GM12801 (cell line): ENCODE measurements around the gene RIBC2.

Source experiments
- CTCF ChIP-seq: IDR thresholded peaks from one replicate; pipeline ENCODE4 v1.5.1; 2011; ENCODE audit warnings: control low read depth; ENCODE audit not compliant: insufficient read length; ENCODE audit errors: extremely low read depth

The RIBC2 gene

DNA sequence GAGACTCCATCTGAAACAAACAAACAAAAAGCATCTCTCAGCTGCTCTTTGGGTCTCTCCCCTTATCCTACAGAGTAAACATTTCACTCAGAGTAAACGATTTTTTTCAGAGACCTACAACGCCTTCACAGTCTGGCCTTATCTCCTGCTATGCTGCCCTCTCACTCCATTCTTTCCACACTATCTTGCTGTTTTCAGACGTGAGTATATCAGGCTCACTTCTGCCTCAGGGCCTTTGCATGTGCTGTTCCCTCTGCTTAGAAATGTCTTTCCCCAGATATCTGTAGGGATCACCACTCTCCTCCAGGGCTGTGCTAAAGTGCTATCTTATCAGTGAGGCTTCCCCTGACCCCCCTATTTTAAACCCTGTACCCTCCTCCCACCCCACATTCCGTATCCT, 6.5 kb downstream of the RIBC2 start:
- no peak for TF ChIP-seq CTCF

DNA sequence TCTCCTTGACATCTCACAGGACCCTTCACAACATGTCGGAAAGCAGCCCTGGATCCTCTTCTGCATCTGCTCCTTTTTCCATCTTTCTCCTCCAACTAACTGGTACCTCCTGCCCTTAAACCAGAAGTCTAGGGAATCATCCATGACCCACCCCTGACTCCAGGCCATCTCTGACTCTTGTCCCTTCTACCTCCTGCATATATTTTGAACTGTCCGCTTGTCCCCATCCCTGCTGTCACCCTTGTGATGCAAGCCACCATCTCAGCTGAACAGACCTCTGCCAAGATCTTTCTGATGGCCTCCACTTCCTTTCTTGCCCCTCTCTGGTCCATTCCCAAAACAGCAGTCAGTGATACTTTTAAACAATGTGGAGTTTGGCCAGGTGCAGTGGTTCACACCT, 7.0 kb downstream of the RIBC2 start:
- TF ChIP-seq CTCF = no peak

- TF ChIP-seq CTCF = no peak
Measured at GRCh38 chr22:45421349-45422055, 8.0 kb downstream of the RIBC2 start.

- no peak for TF ChIP-seq CTCF
Measured at GRCh38 chr22:45422237-45422983, 8.9 kb downstream of the RIBC2 start.

GRCh38 chr22:45423524-45423923, 10.0 kb downstream of the RIBC2 start:
- no peak for TF ChIP-seq CTCF

- TF ChIP-seq CTCF = no peak
Measured at GRCh38 chr22:45424241-45424731, 10.8 kb downstream of the RIBC2 start.

- TF ChIP-seq CTCF = no peak
Measured at GRCh38 chr22:45425101-45425500, 11.6 kb downstream of the RIBC2 start.
